ENCODE measurements around the gene ARL4C.

ARL4C gene
- 7.3 to 155 (median 38.1) reads per million in 17 experiments for total RNA-seq

GRCh38 chr2:234496835-234497593, at the start of gene ARL4C:
Gene ARL4C (minus strand): TSS chr2:234497081. CDS start chr2:234496586, 495 bp downstream.
- DNase-seq = peak; percentile 77 to 90 (median 85)

- peak; percentile 55 to 80 (median 73) for DNase-seq
Observed at GRCh38 chr2:234544659-234545611, 48.1 kb upstream of the ARL4C start.

DNA sequence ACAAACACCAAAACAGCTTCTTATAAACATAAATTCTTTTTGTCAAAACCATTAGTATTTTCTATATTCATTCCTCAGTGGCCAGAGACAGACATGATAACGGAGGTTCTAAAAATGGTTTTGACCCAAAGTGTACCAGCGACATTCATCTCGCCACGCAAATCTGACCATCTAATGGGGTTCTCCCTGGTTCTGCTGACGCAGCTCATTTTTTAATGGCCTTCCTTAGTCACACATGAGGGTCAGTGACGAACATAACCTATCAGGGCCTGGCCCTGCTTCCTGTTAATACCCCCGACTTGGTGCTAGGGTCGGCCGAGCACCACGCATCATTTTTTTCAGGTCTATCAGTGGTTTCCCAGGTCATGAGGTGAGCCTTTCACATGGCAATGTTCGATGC, 45.9 kb upstream of the ARL4C start:
- DNase-seq = no peak

DNA sequence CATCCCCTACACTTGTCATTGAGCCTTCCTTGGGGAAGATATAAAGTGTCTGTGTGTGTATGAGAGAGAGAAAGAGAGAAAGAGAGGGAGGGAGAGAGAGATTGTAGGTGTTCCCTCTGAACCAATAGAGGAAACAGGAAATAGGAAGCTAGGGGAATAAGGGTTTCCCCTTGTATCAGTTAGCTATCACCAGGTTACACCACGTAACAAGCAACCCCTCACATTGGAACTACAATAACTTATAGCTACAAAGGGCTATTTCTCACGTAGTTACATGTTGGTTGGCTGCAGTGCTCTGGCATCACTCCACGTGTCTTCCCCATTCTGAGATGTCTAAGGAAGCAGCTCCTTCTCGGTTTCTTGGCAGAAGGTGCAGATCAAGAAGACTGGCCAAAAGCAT, 41.0 kb upstream of the ARL4C start:
- DNase-seq = no peak

DNA sequence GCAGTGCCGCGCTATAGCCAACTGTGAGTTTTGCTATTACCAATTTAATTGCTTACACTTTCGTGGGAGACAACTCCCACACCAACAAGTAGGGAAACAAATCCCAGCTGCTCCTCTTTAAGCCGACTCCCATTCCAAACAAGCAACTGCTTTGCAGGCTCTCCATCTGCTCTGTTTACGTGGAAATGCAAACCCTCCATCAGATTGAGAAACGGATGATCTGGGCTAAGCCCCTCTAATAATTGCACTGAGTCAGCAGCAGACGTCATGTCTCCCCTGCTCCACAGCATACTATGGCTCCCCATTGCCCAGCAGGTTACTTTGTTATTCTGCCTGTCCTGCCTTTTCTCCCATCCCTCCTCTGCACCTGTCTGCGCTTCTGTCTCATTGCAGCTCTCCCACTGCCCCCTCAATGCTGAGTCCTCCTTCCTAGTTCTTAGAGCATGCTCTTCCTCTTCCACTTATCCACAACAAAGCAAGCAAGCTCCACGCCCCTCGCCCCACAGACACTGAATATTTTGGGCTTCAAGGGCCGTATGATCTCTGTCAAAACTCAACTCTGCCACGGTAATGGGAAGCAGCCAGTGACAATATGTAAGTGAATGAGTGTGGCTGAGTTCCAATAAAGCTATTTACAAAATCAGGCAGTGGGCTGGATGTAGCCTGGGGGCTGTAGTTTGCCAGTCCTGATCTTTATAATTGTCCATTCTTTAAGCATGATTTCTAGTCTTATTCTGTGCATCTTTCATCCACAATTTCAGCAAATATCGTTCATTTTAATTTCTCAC, 39.5 kb upstream of the ARL4C start:
- DNase-seq = no peak

GRCh38 chr2:234535464-234535863, 38.6 kb upstream of the ARL4C start:
- DNase-seq = no peak

DNA sequence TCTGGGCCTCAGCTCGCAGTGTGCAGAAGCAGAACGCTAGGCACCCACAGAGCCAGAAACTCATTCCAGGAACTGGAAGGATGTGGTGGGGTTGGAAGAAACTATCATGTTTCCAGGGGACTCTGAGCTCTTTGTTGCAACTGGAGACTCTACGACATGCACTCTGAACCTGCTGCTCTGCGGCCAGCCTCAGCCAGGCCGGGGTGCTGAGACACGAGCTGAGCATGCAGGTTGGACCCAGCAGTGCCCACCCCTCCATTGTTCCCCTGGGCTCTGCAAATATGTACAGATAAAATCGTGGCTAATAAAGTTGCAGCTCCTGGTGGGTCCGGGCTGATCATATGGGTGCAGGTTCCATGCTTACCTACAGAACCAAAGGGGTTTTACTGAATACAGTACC, 37.6 kb upstream of the ARL4C start:
- DNase-seq = no peak

GRCh38 chr2:234533626-234534025, 36.7 kb upstream of the ARL4C start:
- no peak for DNase-seq

DNA sequence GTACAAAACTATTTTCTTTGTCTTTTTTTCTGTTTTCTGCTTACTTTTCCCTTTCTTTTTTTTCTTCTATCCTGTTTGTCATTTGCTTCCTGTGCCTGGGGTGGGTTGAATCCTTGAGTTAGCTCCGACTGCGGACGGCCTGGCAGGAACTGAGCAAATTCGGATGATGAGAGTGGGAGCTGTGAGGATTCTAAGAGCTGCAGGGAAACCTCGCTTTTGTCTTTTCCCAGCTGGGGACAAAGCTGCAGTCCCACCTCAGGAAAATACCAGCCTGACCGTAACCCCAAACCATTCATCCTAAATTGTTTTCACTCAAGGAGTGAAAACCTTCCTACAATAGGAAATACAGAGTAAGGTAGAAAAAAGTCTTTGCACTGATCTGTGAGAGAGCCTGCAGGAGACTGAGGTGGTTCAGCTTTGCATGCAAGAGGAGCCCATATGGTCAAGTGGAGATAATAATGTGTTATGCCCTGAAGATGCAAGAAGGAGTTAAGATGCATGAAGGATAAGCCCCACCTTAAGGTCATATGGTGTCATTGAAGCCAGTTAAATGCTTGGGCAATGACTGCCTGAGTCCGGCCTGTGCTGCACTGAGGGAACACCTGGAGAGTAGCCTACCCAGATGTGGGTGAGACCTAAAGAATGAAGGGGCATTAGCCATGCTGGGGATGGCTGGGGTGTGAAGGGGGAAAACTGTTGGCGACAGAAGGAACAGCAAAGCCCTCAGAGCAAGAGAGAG, 31.7 kb upstream of the ARL4C start:
- no peak for DNase-seq

- no peak for DNase-seq
Observed at GRCh38 chr2:234526711-234527110, 29.8 kb upstream of the ARL4C start.

DNA sequence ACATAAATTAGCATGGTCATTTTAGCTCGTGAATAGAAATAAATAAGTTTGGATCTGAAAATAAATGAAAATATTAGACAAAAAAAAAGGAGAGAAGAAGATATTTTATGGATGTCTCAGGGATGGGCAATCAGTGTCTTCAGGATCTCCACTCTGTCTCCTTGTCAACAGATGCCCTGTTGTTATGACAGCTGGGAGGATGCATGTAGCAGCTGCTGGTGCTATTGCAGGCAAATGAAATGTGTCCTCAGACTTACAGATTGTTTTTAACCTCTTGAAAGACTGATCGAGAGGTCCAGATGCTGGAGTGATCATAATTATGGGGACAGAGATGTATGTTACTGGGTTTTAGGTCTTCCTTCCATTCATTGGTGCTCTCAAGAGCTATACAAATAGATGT, 24.7 kb upstream of the ARL4C start:
- no peak for DNase-seq

- no peak for DNase-seq
Observed at GRCh38 chr2:234518986-234519642, 22.2 kb upstream of the ARL4C start.

DNA sequence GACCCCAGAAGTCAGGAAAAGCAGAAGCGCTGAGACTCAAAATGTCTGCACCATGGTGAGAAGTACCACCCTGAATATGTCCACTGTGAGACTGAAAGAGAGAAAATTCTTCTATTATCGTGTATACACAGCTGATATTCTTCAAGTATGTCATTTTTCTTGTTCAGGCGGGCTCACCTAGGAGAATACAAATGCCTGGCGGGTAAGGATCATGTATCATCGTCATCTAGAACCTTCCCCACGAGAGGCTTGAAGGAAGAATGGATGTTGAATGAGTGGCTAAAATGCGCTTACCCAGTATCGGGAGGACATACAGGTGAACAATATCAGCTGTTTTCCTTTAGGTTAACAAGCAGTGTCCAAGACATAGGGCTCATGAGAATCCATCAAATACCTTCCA, 21.1 kb upstream of the ARL4C start:
- no peak for DNase-seq

- DNase-seq = no peak
Observed at GRCh38 chr2:234514873-234515638, 18.2 kb upstream of the ARL4C start.

DNA sequence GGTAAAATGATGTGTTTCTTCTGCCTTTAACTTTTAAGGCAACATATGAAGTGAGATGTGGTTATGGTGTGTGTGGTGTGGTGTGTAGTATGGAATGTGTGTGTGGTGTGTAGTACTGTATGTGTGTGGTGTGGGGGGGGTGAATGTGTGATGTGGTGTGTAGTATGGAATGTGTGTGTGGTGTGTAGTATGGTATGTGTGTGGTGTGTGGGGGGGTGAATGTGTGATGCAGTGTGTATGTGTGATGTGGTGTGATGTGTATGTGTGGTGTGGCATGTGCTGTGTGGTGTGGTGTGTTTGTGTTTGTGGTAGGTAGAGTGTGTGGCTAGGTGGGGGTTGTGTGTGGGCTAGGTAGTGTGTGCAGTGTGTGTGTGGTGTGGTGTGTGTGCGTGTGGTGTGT, 17.2 kb upstream of the ARL4C start:
- no peak for DNase-seq

GRCh38 chr2:234512884-234513669, 16.2 kb upstream of the ARL4C start:
- no peak for DNase-seq

DNA sequence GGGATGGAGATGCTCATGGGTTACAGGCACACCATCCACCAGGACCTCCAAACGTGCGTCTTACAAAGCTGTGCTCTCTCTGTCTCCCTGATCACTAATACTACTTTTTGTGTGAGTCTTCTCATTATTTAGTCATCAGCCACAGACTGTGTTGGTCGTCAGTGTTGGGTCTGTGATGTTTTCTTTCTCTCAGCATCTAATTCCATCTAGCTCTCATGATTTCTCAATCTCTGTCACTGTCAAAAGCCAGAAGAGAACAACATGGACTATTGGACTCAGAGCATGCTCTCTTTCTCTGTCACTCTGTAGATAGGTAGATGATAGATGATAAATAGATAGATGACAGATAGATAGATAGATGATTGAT, 6.0 kb upstream of the ARL4C start:
- DNase-seq = no peak

GRCh38 chr2:234502285-234502918, 5.5 kb upstream of the ARL4C start:
- DNase-seq = no peak

DNA sequence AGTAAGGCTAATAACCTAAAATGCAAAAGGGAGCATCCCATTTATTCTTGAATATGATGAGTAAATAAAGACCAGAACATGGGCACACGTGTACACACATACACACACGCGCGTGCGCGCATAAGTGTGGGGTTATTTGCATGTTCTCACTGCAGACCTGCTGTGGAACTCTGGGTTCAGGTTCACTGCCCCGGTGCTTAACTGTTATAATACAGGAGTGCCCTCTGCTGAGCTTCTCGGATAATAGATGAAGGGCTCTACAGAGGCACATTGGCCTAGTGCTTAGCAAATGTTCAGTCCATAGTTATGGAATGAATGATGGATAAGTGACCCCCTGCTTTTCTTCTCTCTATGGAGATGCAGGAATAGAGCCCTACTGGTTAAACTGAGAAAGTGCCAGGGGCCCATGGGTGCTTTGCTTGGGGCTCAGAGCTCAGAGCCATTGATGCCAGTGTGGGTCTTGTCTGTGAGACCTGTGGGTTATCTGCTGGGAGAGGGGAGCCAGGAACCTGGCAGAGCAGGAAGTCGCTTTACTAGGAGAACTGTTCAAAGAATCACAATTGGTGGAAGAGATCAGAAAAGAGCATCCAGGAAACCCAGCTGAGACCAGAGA, 3.6 kb upstream of the ARL4C start:
- peak; percentile 71 to 88 (median 80) for DNase-seq
